IPS-18a (cell line): ENCODE data around the gene APOL4.
A peak's percentile ranks its signal among the peaks of the same experiment; 100 is the strongest.
"Not testable (repeated sequence)": the region's sequence is repeated elsewhere in the genome, so short reads cannot be mapped to it uniquely, and the experiment has no call there.

Experiments
- H3K27ac ChIP-seq: one replicate; pipeline ENCODE4 v1.5.1; 2013; ENCODE audit warnings: low read length
- H3K27me3 ChIP-seq: one replicate; pipeline ENCODE4 v1.6.1; 2013; ENCODE audit warnings: mild to moderate bottlenecking, low read length; ENCODE audit not compliant: control insufficient read depth, insufficient read depth
- H3K36me3 ChIP-seq: one replicate; pipeline ENCODE4 v1.6.1; 2013; ENCODE audit warnings: low read depth, low read length; ENCODE audit not compliant: control insufficient read depth
- H3K4me1 ChIP-seq: one replicate; pipeline ENCODE4 v1.6.1; 2013; ENCODE audit warnings: low read depth, low read length; ENCODE audit not compliant: control insufficient read depth
- H3K4me3 ChIP-seq: one replicate; pipeline ENCODE4 v1.5.1; 2013; ENCODE audit warnings: low read length
- H3K9ac ChIP-seq: one replicate; pipeline ENCODE4 v1.6.1; 2013; ENCODE audit warnings: mild to moderate bottlenecking, low read length, moderate library complexity
- H3K9me3 ChIP-seq: one replicate; pipeline ENCODE4 v1.6.1; 2013; ENCODE audit warnings: low read depth, low read length; ENCODE audit not compliant: control insufficient read depth

Gene APOL4

DNA sequence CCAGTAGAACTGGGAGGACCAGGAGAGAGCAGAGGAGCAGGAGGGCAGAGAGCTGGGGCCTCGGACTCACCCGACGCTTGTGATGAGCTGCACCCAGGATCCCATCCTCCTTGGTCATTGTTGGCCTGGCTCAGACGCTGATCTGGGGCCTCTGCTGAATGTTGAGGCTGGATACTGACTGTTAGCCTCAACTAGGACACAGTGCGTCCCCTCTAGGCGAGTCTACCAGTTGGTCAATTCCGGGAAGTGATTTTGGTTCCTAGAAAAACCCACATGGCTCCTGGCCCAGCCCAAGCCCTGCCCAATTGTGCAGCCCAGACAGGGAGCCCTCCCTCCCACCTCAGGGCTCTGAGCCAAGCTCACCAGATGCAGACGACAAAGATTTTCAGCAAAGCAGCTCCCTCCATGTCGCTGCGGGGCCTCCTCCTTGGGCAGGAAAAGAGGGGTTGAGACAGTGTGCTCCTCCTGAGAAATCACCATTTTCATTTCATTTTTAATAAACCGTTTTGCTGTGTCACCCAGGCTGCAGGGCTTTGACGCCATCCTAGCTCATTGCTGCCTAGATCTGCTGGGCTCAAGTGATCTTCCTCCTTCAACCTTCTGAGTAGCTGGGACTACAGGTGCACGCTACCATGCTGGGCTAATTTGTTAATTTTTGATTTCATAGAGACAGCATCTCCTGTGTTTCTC, at the start of gene APOL4:
TSS of gene APOL4 (minus strand) at position 180 of the 690 bp plus-strand sequence. CDS start at position 105, 75 bp downstream.
- H3K9ac ChIP-seq = no peak within 1 kb of the TSS
- no peaks in the 10 kb centered on the region for H3K27me3 ChIP-seq
- peaks cover 12% of the 10 kb centered on the region for H3K4me1 ChIP-seq
- H3K27ac ChIP-seq = no peak within 1 kb of the TSS
- no peaks in the 10 kb centered on the region for H3K36me3 ChIP-seq
- H3K4me3 ChIP-seq = no peak within 1 kb of the TSS
- H3K9me3 ChIP-seq = no peaks in the 10 kb centered on the region

DNA sequence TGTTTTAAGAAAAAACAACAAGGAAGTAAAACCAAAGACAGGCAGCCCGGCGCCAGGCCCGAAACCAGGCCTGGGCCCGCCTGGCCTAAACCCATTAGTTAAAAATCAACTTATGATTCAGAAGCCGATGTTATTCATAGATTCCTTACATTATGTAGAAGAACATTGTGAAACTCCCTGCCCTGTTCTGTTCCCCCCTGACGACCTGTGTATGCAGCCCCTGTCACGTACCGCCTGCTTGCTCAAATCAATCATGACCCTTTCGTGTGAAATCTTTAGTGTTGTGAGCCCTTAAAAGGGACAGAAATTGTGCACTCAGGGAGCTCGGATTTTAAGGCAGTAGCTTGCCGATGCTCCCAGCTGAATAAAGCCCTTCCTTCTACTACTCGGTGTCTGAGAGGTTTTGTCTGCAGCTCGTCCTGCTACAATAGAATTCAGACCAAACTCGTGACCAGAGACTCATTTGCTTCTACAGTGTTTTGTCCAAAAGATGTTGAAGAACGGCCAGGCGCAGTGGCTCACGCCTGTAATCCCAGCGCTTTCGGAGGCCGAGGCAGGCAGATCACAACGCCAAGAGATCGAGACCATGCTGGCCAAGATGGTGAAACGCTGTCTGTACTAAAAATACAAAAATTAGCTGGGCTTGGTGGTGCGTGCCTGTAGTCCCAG, 48.8 kb upstream of the APOL4 start:
- H3K9ac ChIP-seq, H3K4me3 ChIP-seq, H3K27ac ChIP-seq, H3K9me3 ChIP-seq, H3K4me1 ChIP-seq, H3K27me3 ChIP-seq, H3K36me3 ChIP-seq: not testable (repeated sequence)

DNA sequence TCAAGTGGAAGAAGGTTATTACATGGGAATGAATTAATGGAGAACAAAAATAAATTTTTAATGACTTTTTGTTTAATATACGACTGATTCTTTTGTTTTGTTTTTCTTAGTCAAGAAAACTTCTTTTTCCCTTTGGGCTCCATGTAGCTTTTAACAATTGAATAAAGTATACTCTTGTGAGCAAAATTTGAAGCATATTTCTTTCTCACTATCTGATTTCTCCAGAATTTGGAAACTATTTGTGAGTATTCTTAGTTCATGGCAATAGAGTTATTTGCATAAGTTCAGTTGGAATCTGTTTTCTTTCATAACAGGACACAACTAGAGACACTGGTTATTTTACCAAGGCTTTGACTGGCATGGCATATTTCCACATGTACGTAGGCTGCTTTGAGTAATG, 47.6 kb upstream of the APOL4 start:
- H3K9ac ChIP-seq = no peak overlapping the region
- H3K27ac ChIP-seq = no peak overlapping the region
- no peaks in the 10 kb centered on the region for H3K36me3 ChIP-seq
- no peak overlapping the region for H3K4me3 ChIP-seq
- no peaks in the 10 kb centered on the region for H3K9me3 ChIP-seq
- H3K27me3 ChIP-seq = no peaks in the 10 kb centered on the region
- H3K4me1 ChIP-seq = peaks cover 3% of the 10 kb centered on the region

- Histone ChIP-seq H3K4me3 (no peak overlapping the region), H3K27ac (no peak overlapping the region), H3K36me3 (no peaks in the 10 kb centered on the region), H3K27me3 (no peaks in the 10 kb centered on the region), H3K4me1 (peaks cover 3% of the 10 kb centered on the region), H3K9ac (no peak overlapping the region), H3K9me3 (no peaks in the 10 kb centered on the region)
Measured at GRCh38 chr22:36247955-36248354, 46.3 kb upstream of the APOL4 start.

DNA sequence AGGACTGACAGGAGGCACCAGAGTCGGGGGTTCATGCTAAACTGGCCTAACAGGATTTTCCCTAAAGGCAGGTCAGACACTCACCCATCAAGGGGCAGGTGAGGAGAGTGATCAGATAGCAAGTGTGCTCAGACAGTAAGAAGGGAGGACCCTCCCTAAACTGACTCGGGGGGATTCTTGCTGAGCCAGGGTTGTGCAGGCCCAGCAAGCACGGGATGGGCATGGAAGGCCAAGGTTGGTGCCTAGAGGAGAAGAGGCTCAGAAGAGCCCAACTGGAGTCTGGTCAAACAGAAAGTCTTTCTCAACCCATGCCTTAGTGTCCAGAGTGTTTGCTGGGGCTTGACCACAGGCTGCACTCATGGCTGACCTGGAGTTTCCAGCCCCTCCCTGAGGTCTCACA, 45.1 kb upstream of the APOL4 start:
- H3K27ac ChIP-seq = no peak overlapping the region
- H3K27me3 ChIP-seq = no peaks in the 10 kb centered on the region

GRCh38 chr22:36245805-36246356, 44.3 kb upstream of the APOL4 start:
- no peaks in the 10 kb centered on the region for H3K9me3 ChIP-seq
- no peaks in the 10 kb centered on the region for H3K27me3 ChIP-seq
- no peaks in the 10 kb centered on the region for H3K36me3 ChIP-seq
- no peak overlapping the region for H3K9ac ChIP-seq
- no peak overlapping the region for H3K4me3 ChIP-seq
- H3K4me1 ChIP-seq = no peaks in the 10 kb centered on the region
- no peak overlapping the region for H3K27ac ChIP-seq

More for the DNA sequence above, 45.1 kb upstream of the APOL4 start:
- H3K4me3 ChIP-seq = no peak overlapping the region
- no peaks in the 10 kb centered on the region for H3K9me3 ChIP-seq
- H3K9ac ChIP-seq = no peak overlapping the region
- no peaks in the 10 kb centered on the region for H3K36me3 ChIP-seq
- H3K4me1 ChIP-seq = peaks cover 3% of the 10 kb centered on the region

- Histone ChIP-seq H3K27me3 (no peaks in the 10 kb centered on the region), H3K9me3 (no peaks in the 10 kb centered on the region), H3K9ac (no peak overlapping the region), H3K36me3 (no peaks in the 10 kb centered on the region), H3K4me1 (peaks cover 2% of the 10 kb centered on the region), H3K4me3 (no peak overlapping the region), H3K27ac (no peak overlapping the region)
Measured at GRCh38 chr22:36244522-36245391, 43.1 kb upstream of the APOL4 start.

DNA sequence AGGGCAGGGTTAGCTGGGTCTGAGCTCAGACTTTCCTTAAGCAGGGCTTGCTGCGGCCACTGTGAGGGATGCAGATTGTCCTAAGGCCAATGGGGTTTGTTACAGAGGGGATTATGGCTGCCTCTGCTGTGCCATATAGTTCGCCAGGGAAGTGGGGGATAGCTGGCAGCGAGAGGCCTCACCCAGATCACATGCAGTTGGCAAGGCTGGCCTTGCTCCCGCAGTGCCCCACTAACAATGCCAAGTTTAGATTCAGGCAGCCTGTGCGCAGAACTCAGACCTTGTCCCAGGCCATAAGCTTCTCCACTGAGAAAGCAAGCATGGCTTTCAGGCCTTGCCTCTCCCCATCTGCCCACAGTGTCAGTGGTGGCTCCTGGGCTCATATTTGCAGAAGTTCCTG, 42.4 kb upstream of the APOL4 start:
- no peaks in the 10 kb centered on the region for H3K36me3 ChIP-seq
- H3K27me3 ChIP-seq = no peaks in the 10 kb centered on the region
- no peaks in the 10 kb centered on the region for H3K9me3 ChIP-seq
- H3K9ac ChIP-seq = no peak overlapping the region
- no peak overlapping the region for H3K4me3 ChIP-seq
- H3K27ac ChIP-seq = no peak overlapping the region
- H3K4me1 ChIP-seq = peaks cover 9% of the 10 kb centered on the region

DNA sequence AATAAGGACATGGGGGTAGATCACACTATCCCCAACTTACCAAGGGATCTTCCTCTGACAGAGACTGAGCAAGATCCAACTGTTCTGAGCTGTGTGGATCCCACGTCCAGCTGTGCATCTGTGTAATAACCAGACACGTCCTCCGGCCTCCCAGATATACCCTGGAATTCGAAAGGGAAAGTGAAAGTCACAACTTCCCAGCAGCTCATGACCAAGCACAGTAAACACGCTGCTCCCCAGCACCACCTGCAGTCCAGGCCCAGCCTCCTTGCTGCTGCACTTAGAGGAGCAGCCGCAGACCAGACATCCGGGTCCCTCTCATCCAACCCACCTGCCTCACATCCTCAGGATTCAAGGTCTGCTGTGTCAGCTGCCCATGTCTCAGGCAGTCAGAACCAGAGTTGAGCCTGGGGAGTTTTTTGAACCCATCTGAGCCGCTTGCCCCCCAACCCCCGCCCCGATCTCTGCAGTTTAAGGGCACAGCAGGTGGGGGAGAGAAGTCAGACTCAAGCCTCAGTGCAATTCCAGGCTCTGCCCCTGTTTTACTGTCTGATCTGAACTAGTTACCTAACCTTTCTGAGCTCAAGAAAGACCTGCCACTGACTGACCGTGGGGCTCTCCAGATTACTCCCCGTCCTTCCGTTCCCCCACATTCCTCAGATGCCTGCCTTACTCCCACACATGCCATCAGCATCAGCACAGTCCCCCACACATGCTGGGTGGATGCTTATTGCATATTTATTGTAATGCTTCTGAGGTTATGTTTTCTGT, 38.0 kb upstream of the APOL4 start, which contains the start of gene APOL2:
TSS of gene APOL2 (minus strand) at position 127 of the 771 bp plus-strand sequence. CDS start 6,365 bp downstream, outside the sequence.
- Histone ChIP-seq H3K27me3 (no peaks in the 10 kb centered on the region), H3K27ac (peak within 1 kb of the TSS; percentile 83)

DNA sequence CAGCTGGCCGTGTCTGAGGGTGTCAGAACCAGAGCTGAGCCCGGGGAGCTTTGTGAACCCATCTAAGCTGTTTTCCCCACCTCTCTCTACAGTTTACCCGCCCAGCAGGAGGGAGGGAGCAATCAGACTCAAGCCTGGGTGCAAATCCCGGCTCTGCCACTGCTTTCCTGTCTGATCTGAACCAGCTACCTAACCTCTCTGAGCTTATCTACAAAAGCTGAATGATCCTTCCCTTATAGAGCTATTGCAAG, 37.5 kb upstream of the APOL4 start:
- peaks cover 15% of the 10 kb centered on the region for H3K4me1 ChIP-seq
- H3K27ac ChIP-seq = peak overlapping the region; percentile 83
- peak overlapping the region; percentile 77 for H3K9ac ChIP-seq
- H3K9me3 ChIP-seq = no peaks in the 10 kb centered on the region
- no peaks in the 10 kb centered on the region for H3K36me3 ChIP-seq
- H3K4me3 ChIP-seq = peak overlapping the region; percentile 77
- H3K27me3 ChIP-seq = no peaks in the 10 kb centered on the region

More for the DNA sequence above, 38.0 kb upstream of the APOL4 start, which contains the start of gene APOL2:
- peak within 1 kb of the TSS; percentile 77 for H3K9ac ChIP-seq
- H3K9me3 ChIP-seq = no peaks in the 10 kb centered on the region
- peaks cover 15% of the 10 kb centered on the region for H3K4me1 ChIP-seq
- no peaks in the 10 kb centered on the region for H3K36me3 ChIP-seq
- H3K4me3 ChIP-seq = peak within 1 kb of the TSS; percentile 77
